ENCODE results near the gene PTBP2.

- TF ChIP-seq CTCF (IDR thresholded peaks at IDR 0.05), result no peak
- no peak for TF ChIP-seq EZH2phosphoT487 (IDR thresholded peaks at IDR 0.05)
- no peak for TF ChIP-seq EZH2 (IDR thresholded peaks at IDR 0.05)
Measured at GRCh38 chr1:96703186-96703585, 18.4 kb upstream of the PTBP2 start.
